Measurements from ENCODE around the gene GADD45A. TPM values are rescaled to one million over a fixed set of nuclear protein-coding genes. Genes with fewer than 3 reads are reported as not detected.

The GADD45A gene
- total and polyA plus RNA-seq, 9 of the 15 experiments (the other 6 are each of a cell fraction or from before 2014, with no cell fraction given) = 21.3 to 156 (median 62.1) TPM

DNA sequence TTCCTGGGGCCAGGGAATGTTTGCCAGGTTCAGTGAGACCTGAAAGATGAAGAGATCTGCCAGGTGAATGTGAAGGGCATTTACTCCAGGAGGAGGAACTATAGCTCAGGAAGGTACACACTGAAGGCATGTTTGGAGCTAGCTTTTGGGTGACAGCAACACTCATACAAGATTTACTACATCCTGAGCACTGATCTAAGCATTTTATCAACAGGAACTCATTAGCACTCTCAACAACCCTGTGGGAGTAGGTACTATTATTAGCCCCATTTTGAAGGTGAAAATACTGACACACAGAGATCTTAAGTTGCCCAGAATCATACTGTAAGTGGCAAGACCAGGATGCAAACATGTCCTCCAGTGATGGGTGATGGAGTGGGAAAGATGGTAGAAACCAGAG is 6.7 kb downstream of the GADD45A start:
- H3K4me3 ChIP-seq = no peak overlapping the region
- intact Hi-C loops (cut with micrococcal nuclease) = no loop called here
- peaks cover 57% of the 10 kb centered on the region for H3K36me3 ChIP-seq (ENCODE audit: control insufficient read depth, insufficient read depth, low read length)
- ChIA-PET POLR2A (interaction anchor here (0.5 to 1.9 kb wide), 7 partner anchors 9 to 147 kb away, joined by 3 to 9 read pairs (median 4); no protein-coding TSS in a partner anchor), CTCF (ENCODE audit: low intra/inter-chr PET ratio) (no interaction called here)
- H4K20me1 ChIP-seq (replicated peaks; ENCODE audit: control insufficient read depth, insufficient read depth, low read length) = 0 out of 2 replicates have a peak, but pooled peaks cover 3% of the 10 kb centered on the region
- BruUV-seq (replicated peaks) = no TSS peak
- no peak overlapping the region for H2AFZ ChIP-seq (ENCODE audit: low read depth, low read length)
- no peak overlapping the region for H3K9ac ChIP-seq (ENCODE audit: insufficient read depth in 1 of 2, low read depth in 2 of 2, low read length in 2 of 2)
- peak; percentile 1; the same call in 2 of the 3 replicates for ATAC-seq
- H3K9me3 ChIP-seq (replicated peaks; ENCODE audit: control insufficient read depth, insufficient read depth, low read depth, low read length) = no peaks in the 10 kb centered on the region
- peaks cover 17 to 58% of the 10 kb centered on the region in 2 experiments for H3K4me1 ChIP-seq (replicated peaks in 1 of 2; ENCODE audit: control insufficient read depth in 2 of 2, insufficient read depth in 2 of 2, low read length in 2 of 2)
- no peak overlapping the region for H3K4me2 ChIP-seq (ENCODE audit: insufficient read depth, low read length)
- no peaks in the 10 kb centered on the region for H3K27me3 ChIP-seq (ENCODE audit: control insufficient read depth in 2 of 2, insufficient read depth in 2 of 2, low read length in 2 of 2)
- in situ Hi-C loops (cut with MboI) = no loop called here
- peaks cover 46% of the 10 kb centered on the region for H3K79me2 ChIP-seq (ENCODE audit: control insufficient read depth, insufficient read depth, low read length)
- H3K27ac ChIP-seq (ENCODE audit: extremely low read depth, low read depth, low read length) = no peak overlapping the region
- H3K9me1 ChIP-seq (ENCODE audit: control insufficient read depth, insufficient read depth, low read length) = no peaks in the 10 kb centered on the region
- no peak for DNase-seq (ENCODE audit: extremely low read depth in 1 of 4, low spot score in 3 of 4)
- FAIRE-seq = no peak
- TF ChIP-seq MEF2D (tag; conservative IDR thresholded peaks at IDR 0.05; ENCODE audit: low read depth) (peak; percentile 76; the same call in 1 of the 2 replicates), POLR3G (IDR thresholded peaks at IDR 0.05; ENCODE audit: extremely low read depth, insufficient read length, insufficient replicate concordance) (no peak), BRD9 (IDR thresholded peaks at IDR 0.05; ENCODE audit: low read depth, partially characterized antibody) (no peak), LEF1 (IDR thresholded peaks at IDR 0.05) (no peak), TEAD1 (CRISPR knock-in tag; IDR thresholded peaks at IDR 0.05) (no peak), TBL1XR1 (IDR thresholded peaks at IDR 0.05; ENCODE audit: low read length in 2 of 2) (no peak), FOXK1 (CRISPR knock-in tag; IDR thresholded peaks at IDR 0.05; ENCODE audit: borderline replicate concordance) (no peak), YBX1 (IDR thresholded peaks at IDR 0.05) (no peak), KLF10 (CRISPR knock-in tag; IDR thresholded peaks at IDR 0.05) (no peak), KDM1A (IDR thresholded peaks at IDR 0.05) (peak in 1 of 2 experiments; percentile 43; a peak in 2 of 4 replicates), SETDB1 (IDR thresholded peaks at IDR 0.05; ENCODE audit: low read length) (no peak), HDAC1 (IDR thresholded peaks at IDR 0.05) (0 out of 4 replicates have a peak, but pooled peaks of 1 of the 2 experiments have one; percentile 20), PRMT5 (CRISPR knock-in tag; IDR thresholded peaks at IDR 0.05) (no peak), ZNF282 (CRISPR knock-in tag; IDR thresholded peaks at IDR 0.05) (no peak), ZNF79 (CRISPR knock-in tag; IDR thresholded peaks at IDR 0.05; ENCODE audit: low read depth) (no peak), TAF7 (tag; IDR thresholded peaks at IDR 0.05) (no peak)
- TF ChIP-seq, protein P1, sequence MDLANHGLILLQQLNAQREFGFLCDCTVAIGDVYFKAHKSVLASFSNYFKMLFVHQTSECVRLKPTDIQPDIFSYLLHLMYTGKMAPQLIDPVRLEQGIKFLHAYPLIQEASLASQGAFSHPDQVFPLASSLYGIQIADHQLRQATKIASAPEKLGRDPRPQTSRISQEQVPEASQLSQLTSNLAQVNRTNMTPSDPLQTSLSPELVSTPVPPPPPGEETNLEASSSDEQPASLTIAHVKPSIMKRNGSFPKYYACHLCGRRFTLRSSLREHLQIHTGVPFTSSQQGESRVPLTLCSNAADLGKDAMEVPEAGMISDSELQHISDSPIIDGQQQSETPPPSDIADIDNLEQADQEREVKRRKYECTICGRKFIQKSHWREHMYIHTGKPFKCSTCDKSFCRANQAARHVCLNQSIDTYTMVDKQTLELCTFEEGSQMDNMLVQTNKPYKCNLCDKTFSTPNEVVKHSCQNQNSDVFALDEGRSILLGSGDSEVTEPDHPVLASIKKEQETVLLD (IDR thresholded peaks at IDR 0.05) = 0 out of 2 replicates have a peak, but pooled peaks have one; percentile 32
- TF ChIP-seq, protein P2, sequence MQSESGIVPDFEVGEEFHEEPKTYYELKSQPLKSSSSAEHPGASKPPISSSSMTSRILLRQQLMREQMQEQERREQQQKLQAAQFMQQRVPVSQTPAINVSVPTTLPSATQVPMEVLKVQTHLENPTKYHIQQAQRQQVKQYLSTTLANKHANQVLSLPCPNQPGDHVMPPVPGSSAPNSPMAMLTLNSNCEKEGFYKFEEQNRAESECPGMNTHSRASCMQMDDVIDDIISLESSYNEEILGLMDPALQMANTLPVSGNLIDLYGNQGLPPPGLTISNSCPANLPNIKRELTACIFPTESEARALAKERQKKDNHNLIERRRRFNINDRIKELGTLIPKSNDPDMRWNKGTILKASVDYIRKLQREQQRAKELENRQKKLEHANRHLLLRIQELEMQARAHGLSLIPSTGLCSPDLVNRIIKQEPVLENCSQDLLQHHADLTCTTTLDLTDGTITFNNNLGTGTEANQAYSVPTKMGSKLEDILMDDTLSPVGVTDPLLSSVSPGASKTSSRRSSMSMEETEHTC (IDR thresholded peaks at IDR 0.05) = no peak
- TF ChIP-seq, protein P3, sequence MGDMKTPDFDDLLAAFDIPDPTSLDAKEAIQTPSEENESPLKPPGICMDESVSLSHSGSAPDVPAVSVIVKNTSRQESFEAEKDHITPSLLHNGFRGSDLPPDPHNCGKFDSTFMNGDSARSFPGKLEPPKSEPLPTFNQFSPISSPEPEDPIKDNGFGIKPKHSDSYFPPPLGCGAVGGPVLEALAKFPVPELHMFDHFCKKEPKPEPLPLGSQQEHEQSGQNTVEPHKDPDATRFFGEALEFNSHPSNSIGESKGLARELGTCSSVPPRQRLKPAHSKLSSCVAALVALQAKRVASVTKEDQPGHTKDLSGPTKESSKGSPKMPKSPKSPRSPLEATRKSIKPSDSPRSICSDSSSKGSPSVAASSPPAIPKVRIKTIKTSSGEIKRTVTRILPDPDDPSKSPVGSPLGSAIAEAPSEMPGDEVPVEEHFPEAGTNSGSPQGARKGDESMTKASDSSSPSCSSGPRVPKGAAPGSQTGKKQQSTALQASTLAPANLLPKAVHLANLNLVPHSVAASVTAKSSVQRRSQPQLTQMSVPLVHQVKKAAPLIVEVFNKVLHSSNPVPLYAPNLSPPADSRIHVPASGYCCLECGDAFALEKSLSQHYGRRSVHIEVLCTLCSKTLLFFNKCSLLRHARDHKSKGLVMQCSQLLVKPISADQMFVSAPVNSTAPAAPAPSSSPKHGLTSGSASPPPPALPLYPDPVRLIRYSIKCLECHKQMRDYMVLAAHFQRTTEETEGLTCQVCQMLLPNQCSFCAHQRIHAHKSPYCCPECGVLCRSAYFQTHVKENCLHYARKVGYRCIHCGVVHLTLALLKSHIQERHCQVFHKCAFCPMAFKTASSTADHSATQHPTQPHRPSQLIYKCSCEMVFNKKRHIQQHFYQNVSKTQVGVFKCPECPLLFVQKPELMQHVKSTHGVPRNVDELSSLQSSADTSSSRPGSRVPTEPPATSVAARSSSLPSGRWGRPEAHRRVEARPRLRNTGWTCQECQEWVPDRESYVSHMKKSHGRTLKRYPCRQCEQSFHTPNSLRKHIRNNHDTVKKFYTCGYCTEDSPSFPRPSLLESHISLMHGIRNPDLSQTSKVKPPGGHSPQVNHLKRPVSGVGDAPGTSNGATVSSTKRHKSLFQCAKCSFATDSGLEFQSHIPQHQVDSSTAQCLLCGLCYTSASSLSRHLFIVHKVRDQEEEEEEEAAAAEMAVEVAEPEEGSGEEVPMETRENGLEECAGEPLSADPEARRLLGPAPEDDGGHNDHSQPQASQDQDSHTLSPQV (IDR thresholded peaks at IDR 0.05) = no peak
